ENCODE data around the gene EMP2.
"Not testable (repeated sequence)": the region's sequence is repeated elsewhere in the genome, so short reads cannot be mapped to it uniquely, and the experiment has no call there.

Gene EMP2

GRCh38 chr16:10547708-10548107 lies 32.7 kb downstream of the EMP2 start:
- DNase-seq, result no peak

GRCh38 chr16:10543231-10543977 lies 37.0 kb downstream of the EMP2 start:
- DNase-seq, result no peak

- no peak for DNase-seq
Observed at GRCh38 chr16:10541366-10541765, 39.0 kb downstream of the EMP2 start.

- no peak for DNase-seq
Observed at GRCh38 chr16:10539793-10540192, 40.6 kb downstream of the EMP2 start.

- no peak for DNase-seq
Observed at GRCh38 chr16:10539236-10539635, 41.2 kb downstream of the EMP2 start.

GRCh38 chr16:10538583-10538982 lies 41.8 kb downstream of the EMP2 start:
- DNase-seq, result no peak

GRCh38 chr16:10537946-10538345 lies 42.5 kb downstream of the EMP2 start:
- no peak for DNase-seq

- no peak for DNase-seq
Observed at GRCh38 chr16:10536814-10537389, 43.5 kb downstream of the EMP2 start.

- not testable (repeated sequence) for DNase-seq
Observed at GRCh38 chr16:10536328-10536727, 44.1 kb downstream of the EMP2 start.

GRCh38 chr16:10535461-10535860 lies 44.9 kb downstream of the EMP2 start:
- DNase-seq, result no peak

GRCh38 chr16:10534748-10535147 lies 45.6 kb downstream of the EMP2 start:
- DNase-seq, result no peak

GRCh38 chr16:10533612-10534011 lies 46.8 kb downstream of the EMP2 start:
- not testable (repeated sequence) for DNase-seq

- DNase-seq, result no peak
Observed at GRCh38 chr16:10531582-10531981, 48.8 kb downstream of the EMP2 start.

GRCh38 chr16:10530685-10531084 lies 49.7 kb downstream of the EMP2 start:
- DNase-seq, result no peak

- DNase-seq, result no peak
Observed at GRCh38 chr16:10529895-10530669, 50.3 kb downstream of the EMP2 start.

GRCh38 chr16:10528635-10529034 lies 51.8 kb downstream of the EMP2 start:
- DNase-seq, result no peak

GRCh38 chr16:10526962-10527361 lies 53.4 kb downstream of the EMP2 start:
- DNase-seq, result no peak

- DNase-seq, result no peak
Observed at GRCh38 chr16:10525214-10525825, 55.1 kb downstream of the EMP2 start.

GRCh38 chr16:10522966-10523365 lies 57.4 kb downstream of the EMP2 start:
- DNase-seq, result no peak

- DNase-seq, result peak; percentile 13
Observed at GRCh38 chr16:10521681-10522274, 58.6 kb downstream of the EMP2 start.

- no peak for DNase-seq
Observed at GRCh38 chr16:10520869-10521578, 59.4 kb downstream of the EMP2 start.

Measured in stimulated activated CD4-positive, alpha-beta T cell treated with anti-CD3 and anti-CD28 coated beads, Interleukin-12 subunit alpha, Interleukin-12 subunit beta, amount 100 ng/mL, for 4 hours (primary cell).